Ovary (tissue), 3 donors: Measurements from ENCODE around the gene KLHL1.

Source experiments
- EP300 ChIP-seq: sonication (generic); formaldehyde crosslinking; IDR thresholded peaks from one replicate; pipeline ENCODE4 v1.6.1; 2017; ENCODE audit warnings: antibody characterized with exemption
- POLR2A ChIP-seq: fragments of 450-650 bp; IDR thresholded peaks from one replicate; pipeline ENCODE4 v1.6.1; 2017; ENCODE audit warnings: antibody characterized with exemption, mild to moderate bottlenecking, moderate library complexity
- TF ChIP-seq, protein P1 (sequence below), 3 donors: fragments of 450-650 bp in 2 of 3; fragments of 200-600 bp in 1 of 3; IDR thresholded peaks; one replicate each; pipeline versions ENCODE4 v1.5.1 to v1.8.0; 2016 to 2022; ENCODE audit warnings: antibody characterized with exemption in 3 of 3, mild to moderate bottlenecking in 1 of 3
- donor health status: DM: no; HTN: no; CAD: no.

DNA sequence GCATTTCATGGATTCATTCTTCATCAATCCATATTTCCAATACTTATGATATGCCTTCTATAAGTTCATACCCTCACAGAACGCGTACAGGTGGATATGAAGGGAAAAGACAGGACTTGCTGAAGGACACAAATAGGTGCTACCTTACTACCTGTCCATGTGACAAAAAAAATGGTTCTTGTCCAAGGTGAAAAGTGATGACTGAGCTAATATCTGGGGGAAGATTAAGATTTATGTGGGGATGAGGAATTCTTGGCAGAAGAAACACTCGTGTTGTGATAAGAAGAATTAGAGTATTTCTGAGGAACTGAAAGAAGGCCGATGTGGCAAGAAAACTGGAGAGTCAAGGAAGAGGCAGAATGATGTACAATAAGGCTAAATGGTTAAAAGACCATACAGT is 357.0 kb downstream of the KLHL1 start:
- TF ChIP-seq, protein P1, sequence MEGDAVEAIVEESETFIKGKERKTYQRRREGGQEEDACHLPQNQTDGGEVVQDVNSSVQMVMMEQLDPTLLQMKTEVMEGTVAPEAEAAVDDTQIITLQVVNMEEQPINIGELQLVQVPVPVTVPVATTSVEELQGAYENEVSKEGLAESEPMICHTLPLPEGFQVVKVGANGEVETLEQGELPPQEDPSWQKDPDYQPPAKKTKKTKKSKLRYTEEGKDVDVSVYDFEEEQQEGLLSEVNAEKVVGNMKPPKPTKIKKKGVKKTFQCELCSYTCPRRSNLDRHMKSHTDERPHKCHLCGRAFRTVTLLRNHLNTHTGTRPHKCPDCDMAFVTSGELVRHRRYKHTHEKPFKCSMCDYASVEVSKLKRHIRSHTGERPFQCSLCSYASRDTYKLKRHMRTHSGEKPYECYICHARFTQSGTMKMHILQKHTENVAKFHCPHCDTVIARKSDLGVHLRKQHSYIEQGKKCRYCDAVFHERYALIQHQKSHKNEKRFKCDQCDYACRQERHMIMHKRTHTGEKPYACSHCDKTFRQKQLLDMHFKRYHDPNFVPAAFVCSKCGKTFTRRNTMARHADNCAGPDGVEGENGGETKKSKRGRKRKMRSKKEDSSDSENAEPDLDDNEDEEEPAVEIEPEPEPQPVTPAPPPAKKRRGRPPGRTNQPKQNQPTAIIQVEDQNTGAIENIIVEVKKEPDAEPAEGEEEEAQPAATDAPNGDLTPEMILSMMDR (IDR thresholded peaks at IDR 0.05), result no peak
- TF ChIP-seq POLR2A (no peak), EP300 (no peak)
